NCI-H1092 (cell line): ENCODE measurements around the gene TSHZ1.

Source experiments
- DNase-seq: peaks from one replicate; lab custom pipeline; 2025; lab: John Stamatoyannopoulos, UW

TSHZ1 gene

DNA sequence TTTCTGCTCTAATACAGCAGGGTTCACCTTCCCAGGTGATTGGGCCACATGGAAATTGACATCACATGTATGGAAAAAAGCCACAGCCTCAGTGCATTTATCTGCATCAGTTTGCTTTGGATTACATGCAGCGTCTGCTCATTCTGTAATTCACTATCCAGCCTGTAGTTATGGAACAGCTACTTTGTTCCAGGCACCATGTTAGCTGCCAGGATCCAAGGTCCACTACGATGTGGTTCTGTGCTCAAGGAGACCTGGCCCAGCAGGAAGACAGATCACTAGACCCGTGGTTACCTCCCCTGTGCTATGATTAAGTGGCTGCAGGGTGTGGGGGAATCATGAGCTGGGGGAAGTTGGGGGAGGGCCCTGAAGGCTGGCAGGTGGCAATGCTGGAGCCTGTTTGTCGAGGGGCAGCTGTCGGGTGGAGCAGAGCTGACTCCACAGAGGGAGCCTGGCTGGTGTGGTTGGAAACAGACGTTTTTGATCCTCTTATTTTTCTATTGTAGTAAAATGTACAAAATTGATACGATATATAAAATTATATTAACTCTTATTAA lies 58.6 kb downstream of the TSHZ1 start:
- DNase-seq: no peak

DNA sequence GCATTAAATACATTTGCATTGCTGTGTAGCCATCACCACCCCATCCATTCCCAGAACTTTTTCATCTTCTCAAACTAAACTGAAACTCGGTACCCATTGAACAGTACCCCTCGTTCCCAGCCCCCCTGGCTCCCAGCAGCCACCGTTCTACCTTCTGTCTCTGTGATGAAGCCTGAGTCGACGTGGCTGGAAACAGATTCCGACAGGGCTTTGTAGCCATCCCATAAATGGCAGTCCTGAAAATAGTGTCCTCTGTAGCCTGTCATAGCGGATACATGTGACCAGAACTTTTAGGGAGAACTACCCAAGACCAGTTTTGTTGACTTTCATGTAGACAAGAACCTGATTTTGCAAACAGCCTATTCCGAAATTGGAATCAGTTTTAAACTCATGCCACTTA lies 59.1 kb downstream of the TSHZ1 start:
- DNase-seq: no peak

DNA sequence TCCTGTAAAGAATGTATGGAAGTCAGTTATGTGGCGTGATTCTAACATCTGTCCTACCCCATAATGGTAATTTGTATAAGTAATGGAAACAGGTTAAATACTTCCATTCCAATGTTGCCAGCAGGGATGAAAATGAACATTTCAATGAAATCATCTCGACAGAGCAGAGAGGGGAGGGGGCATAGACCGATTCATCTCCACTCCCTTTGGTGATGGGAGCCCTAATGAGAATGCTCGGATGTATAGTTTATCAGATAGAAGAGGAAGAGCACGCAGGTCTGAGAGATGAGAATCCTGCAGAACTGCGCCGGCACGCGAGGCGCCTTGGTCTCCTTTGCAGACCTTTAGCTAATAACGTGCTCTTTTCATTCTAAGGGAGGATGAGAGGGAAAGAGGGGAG lies 61.4 kb downstream of the TSHZ1 start:
- no peak for DNase-seq

DNA sequence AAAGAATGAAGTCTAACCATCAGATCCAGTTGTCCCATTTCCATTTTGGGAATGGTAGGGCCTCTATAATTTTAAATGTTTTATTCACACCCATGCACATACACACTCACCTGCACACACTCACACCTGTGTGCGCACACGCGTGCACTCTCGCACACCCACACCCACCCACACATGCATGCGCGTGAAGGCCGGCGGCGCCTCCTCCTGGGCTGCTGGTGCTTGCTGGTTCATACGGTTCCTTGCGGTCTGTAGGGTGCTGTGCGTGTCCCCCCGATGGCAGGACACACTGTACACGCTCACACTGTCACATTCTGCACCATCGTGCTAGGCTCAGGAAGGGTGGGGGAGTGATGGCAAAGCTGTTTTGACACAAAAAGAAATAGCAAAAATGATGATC lies 63.2 kb downstream of the TSHZ1 start:
- DNase-seq: no peak

DNA sequence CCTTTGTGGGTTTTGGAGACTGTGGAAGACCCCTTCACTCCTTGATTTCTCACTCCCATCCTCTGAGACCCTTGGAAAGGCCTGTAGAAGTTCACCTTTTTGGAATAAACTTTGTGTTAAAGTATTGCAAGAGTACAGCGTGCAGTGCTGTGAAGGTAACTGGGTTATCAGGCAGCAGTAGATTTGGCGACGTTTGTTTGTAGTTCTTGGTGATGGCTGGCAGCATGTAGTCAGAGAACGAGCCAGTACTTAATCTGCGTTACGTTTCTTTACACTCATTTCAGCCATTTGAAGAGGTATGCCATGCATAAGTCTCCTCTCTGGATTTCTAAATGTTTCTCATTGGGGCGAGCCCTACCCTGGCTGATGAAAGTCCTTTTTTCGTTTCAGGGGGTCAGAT lies 64.6 kb downstream of the TSHZ1 start:
- DNase-seq: no peak

DNA sequence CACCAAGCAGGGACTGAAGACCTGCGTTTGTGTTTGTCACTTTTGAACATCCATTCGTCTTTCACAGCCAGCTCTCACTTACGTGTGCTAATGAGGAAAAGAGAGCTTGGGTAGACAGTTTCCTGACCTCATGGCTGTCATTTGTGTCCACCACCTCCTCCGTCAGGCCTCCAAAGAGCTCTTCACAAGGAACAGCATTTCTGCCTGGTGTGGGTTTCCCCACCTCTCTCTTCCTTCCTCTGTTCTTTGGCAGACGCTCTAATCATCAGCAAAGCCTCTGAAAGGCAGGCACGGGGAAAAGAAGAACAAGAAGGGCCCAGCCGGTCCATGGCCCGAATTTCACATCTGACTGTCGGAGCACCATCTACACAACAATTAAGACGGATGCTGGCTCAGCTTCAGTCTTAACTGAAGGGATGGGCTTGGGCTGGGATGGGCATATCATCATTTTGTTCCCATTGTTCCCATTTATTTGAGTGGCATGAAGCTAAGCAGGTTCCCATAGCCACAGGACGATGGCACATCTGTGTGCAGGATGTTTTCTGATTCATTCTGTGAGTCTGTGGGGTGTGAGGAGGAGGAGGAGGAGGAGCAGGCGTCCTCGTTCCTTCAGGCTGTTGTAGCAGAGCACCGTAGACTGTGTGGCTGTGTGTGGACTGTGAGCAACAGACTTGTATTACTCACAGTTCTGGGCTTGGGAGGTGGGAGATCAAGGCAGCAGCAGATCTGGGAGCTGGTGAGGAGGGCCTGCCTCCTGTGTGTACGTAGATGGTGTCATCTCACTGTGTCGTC lies 66.4 kb downstream of the TSHZ1 start:
- no peak for DNase-seq

DNA sequence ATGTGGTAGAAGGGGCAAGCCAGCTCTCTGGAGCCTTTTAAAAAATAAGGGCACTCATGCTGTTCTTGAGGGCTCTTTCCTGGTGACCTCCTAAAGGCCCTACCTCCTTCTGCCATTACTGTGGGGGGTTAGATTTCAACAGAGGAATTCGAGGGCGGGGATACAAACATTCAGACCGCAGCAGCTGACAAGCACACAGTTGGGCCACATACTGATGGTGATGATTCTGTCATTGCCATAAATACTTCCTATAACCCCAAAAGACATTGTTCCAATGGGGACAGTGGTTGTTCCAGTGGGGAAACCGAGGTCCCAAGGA lies 67.0 kb downstream of the TSHZ1 start:
- DNase-seq: no peak

DNA sequence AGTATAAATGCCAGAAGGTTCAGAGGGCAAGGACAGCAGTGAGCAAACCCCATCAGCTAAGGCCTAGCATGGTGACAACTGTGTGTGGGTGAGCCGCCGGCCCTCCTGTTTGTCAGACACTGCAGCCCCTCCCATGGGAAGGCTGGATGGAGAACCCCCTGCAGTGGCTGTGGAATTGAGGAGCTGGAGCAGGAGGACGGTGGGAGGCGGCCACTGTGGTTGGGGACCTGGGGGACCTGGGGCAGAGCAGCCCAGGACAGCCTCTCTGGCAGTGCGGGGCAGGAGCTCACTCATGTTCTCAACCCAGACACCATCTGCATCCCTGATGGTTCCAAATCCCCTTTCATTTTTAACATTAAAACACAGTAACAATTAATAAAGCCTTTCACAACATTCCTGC lies 68.8 kb downstream of the TSHZ1 start:
- no peak for DNase-seq

DNA sequence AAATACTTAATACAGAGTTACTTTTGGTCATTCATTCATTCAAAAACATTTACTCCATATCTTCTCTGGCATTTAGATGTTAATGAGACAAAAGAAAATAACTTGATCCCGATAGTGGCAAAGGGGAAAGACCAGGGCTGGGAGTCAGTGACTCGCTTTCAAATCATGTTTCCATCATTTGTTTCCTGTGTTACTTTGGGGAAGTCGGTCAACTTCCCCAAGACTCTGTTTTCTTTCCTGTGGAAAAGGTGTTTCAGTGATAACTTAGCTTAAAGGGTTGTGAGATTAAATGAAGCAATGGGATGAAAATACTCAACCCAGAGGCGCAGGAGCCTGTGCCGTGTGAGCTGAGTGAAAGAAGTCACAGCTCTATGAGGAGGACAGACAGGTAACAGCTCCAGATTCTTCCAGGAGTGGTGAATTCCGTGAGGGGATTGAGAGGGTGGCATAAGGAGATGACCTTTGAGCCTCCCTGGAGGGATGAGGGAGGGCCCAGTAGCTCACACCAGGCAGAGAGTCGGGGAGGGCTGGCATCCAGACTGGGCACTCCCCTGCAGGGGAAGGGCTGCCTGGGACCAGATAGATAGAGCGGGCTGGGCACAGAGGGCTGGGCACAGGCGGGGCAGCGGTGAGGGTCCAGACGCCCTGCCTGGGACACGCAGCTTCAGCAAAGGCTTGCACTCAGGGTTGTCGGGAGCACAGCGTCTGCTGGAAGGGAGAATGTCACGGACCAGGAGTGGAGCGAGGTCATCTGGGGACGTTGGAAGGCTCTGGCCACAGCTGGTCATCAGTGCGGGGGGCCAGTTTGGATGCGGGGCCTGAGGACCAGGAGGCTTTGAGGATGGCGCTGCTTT lies 70.1 kb downstream of the TSHZ1 start:
- DNase-seq: no peak

DNA sequence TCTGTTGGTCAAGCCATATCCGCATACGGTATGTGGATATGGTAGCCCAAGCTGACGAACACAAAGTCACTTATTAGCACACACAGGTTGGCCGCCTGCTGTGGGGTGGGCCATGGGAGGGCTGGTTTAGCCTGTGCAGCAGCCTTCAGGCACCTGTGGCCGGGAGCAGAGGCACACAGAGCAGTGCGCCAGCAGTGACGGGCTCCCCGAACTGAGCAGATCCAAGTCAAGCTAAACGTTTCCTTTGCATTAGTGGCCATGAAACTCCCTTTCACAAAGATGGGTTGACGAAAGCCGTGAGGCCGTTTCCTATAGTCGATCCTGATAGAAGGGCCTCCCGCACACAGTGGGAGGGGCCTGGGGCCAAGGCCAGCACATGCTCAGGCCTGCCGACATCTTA lies 72.1 kb downstream of the TSHZ1 start:
- DNase-seq: no peak

DNA sequence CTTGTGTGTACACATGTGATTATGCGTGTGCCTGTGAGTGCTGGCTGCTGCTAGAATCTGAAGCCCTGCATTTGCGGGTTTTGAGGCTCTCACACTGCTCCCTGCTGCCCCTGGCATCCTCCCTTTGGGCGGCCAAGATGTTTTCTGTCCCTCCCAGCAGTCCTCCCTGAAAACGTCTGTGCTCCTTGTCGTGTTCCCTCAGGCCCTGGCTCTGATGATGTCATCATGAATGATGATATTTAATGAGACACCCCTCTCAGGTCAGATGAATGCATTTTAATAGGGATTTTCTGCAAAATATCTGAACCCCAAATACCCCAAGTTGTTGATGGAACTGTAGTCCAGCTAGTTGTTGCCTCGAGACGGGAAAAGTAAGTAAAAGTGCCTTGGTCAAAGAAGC lies 73.1 kb downstream of the TSHZ1 start:
- no peak for DNase-seq

DNA sequence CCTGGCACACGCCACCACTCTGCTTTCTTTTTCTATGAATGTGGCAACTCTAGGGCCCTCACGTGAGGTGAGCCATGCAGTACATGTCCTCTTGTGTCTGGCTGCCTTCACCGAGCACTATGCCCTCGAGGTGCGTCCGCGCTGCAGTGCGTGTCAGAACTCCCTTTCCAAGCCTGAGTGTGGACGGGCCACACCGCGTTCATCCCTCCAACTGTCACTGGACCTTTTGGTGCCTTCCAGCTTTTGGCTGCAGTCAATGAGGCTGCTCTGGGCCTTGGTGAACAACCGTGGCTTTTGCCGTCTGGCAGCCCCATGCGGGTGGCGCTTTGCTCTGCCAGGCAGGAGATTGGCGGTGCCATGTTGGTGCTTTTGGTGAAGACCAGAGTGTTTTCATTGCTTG lies 74.0 kb downstream of the TSHZ1 start:
- no peak for DNase-seq

DNA sequence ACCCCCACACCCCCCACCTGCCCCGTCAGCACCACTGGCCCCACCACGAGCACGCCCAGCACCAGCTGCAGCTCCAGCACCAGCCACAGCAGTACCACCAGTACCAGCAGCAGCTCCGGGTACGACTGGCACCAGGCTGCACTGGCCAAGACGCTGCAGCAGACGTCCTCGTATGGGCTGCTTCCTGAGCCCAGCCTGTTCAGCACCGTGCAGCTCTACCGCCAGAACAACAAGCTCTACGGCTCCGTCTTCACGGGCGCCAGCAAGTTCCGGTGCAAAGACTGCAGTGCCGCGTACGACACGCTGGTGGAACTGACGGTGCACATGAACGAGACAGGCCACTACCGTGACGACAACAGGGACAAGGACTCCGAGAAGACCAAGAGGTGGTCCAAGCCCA lies 75.3 kb downstream of the TSHZ1 start:
- DNase-seq: no peak

DNA sequence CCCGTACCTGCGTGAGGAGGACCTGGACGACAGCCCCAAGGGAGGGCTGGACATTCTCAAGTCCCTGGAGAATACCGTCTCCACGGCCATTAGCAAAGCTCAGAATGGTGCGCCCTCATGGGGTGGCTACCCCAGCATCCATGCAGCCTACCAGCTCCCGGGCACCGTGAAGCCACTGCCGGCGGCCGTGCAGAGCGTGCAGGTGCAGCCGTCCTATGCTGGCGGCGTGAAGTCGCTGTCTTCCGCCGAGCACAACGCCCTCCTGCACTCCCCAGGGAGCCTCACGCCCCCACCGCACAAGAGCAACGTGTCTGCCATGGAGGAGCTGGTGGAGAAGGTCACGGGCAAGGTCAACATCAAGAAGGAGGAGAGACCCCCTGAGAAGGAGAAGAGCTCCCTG lies 76.4 kb downstream of the TSHZ1 start:
- DNase-seq: no peak

DNA sequence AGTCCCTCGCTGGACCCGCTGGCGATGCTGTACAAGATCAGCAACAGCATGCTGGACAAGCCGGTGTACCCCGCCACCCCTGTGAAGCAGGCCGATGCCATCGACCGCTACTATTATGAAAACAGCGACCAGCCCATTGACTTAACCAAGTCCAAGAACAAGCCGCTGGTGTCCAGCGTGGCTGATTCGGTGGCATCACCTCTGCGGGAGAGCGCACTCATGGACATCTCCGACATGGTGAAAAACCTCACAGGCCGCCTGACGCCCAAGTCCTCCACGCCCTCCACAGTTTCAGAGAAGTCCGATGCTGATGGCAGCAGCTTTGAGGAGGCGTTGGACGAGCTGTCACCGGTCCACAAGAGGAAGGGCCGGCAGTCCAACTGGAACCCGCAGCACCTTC lies 77.1 kb downstream of the TSHZ1 start:
- no peak for DNase-seq

DNA sequence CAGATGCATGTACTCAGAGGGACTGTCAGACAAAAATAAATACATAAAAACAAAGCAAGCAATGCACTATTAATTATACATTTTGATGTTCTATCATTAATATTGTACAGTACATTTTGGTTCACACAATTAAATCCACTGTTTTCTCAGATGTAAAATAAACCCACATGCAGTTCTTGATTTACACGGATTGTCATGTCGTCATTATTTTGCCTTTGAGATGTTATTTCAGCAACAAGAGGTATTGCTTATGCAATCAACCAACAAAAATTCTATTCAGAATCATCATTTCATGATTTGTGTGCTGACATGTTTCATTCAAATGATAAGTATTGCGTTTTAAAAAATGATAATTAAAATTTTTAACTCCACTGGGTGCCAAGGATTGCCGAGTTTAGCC lies 79.2 kb downstream of the TSHZ1 start:
- DNase-seq: no peak

DNA sequence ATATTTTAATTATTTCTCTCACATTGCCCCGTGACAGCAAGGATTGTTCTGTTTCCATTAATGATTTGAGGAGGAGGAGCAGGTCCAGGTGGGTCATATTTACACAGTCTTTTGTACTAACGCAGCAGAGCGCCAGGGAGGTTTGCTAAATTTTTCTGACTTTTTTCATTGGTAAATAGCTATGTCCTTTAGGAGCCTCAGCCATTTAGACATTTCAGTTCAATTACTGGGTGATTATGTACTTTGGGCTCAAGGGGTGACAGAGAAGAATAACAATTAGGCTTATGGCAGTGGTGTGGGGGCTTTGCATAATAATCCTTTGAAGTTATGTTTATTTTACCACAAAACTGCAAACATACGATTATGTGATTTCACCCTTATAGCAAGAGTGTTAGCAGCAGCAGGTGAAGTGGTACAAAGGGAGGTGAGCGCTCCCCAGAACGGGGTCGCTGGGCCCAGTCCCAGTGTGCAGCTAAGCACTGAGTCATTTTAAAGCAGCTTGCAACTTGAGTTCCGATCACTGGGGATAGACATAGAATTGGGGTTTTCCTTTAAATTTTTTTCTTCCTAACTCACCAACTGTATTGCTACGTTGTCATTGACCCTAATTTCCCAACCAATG lies 80.3 kb downstream of the TSHZ1 start:
- DNase-seq: peak; percentile 58

DNA sequence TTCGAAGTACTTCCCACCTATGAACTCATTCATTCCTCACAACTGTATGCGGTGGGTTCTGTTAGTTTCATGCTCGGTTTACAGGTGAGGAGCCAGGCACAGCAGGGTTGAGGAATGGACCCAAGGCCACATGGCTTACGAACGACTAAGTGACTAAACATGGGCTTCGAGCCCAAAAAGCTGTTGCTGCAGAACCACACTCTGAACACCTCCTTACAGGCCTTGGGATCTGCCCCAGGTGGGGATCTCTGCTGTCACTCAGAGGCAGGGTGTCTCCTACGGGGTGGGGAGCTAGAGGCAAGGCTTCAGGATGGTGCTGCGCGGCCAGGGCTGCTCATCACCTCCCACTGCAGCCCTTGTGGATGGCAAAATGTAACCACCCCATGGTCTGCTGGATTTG lies 80.9 kb downstream of the TSHZ1 start:
- no peak for DNase-seq

DNA sequence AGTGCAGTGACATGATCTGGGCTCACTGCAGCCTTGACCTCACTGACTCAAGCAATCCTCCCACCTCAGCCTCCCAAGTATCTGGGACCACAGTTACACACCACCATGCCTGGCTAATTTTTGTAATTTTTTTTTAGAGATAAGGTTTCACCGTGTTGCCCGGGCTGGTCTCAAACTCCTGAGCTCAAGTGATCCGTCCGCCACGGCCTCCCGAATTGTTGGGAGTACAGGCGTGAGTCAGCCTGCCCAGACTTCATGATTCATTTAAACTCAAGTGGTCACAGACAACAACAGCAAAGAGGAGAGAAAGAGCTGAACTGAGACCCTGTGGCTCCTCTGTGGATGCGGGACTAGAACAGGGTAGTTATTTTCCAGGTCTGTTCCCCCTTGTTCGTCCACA lies 83.0 kb downstream of the TSHZ1 start:
- DNase-seq: no peak

DNA sequence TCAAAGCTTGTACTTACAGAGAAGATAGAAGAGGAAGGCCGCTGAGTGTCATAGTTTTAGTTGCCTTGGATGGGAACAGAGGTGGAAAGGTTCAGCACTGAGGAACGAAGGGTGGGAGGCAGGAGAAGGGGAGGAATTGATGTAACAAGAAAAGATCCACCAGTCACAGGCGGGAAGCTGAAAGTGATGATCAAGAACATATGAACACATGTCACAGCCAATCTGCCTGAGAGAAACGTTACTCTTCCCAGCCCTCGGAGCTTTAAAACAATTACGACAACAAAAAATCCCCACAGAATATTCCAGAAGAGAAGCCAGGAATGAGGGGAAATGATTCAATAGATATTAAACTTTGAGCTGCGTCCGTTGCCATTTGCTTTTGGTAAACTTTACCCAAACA lies 87.1 kb downstream of the TSHZ1 start:
- DNase-seq: no peak

DNA sequence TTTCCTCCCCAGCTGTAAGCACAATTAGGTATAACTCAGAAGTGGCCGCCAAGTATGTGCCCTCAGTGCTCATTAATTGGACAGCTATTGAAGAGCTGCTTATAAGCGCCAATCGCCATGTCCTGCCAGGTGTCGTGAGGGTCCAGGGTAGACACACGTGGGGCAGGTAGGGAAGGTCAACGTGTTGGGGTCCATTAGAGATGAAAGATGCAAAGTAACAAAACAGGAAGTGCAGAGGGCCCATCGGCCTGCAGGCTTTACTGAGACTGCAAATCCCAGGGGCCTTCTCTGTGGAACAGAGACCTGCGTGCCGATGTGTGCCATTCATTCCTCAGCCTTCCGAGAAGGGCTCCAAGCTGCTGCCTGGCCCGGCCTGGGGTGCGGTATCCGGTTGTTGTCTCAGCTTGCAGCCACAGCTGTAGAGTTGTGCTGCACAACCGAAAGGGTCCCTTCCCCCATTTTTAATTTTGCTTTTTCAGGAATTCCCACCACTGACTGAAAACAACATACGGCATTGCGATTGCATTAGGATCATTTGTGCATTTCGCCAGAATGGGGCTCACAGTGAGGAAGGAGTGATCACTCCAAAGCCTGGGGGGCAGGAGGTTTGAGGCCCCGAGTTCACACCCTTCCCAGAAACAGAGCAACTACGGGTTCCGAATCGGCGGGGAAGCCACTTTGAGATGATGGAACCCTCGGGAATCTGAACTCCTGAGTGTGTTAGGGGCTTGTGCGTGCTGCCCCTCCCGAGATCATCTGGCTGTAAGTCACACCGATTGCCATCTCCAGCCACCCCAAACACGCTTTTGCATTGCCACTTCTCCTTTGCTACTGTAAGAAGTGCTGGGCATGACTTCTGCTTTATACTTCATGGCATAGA lies 94.3 kb downstream of the TSHZ1 start:
- no peak for DNase-seq

DNA sequence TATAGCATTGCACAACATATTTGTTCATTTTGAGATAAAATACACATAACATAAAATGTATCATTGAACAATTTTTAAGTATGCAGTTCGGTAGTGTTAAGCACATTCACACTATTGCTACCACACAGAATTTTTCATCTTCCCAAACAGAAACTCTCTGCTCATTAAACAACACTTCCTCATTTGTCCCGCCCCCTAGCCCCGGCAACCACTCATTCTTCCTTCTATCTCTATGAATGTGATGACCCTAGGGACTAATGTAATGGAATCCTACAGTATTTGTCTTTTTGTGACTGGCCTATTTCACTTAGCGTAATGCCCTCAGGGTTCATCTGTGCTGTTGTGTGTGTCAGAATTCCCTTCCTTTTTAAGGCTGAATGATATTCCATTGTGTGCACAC lies 95.4 kb downstream of the TSHZ1 start:
- DNase-seq: no peak
